Superior temporal gyrus (tissue), 1 donor: Measurements from ENCODE around the gene ROR2.
A peak's percentile ranks its signal among the peaks of the same experiment; 100 is the strongest.
"Not testable (repeated sequence)": the region's sequence is repeated elsewhere in the genome, so short reads cannot be mapped to it uniquely, and the experiment has no call there.

Experiments
- DNase-seq: peaks from one replicate; pipeline ENCODE4 v3.0.0-alpha.2; 2016; ENCODE audit errors: extremely low spot score

ROR2 gene

DNA sequence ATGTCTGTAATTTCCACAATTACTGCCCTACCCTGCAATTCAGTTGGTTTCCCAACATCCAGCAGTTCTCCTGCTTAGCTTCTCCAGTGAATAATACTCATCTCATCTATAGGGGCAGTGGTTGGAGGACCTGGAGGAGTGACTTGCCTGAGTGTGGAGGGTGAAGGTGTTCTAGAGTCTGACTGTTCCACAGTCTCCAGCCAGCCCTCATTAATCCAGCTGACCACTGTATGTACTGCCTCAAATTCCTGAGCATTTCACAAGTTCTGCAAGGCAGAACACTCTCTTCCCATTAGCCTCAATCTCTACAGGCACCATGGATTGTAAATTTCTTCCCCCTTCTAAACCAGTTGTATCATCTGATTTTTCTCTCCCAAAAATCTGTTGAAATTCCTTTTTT lies 379.0 kb downstream of the ROR2 start:
- no peak for DNase-seq

DNA sequence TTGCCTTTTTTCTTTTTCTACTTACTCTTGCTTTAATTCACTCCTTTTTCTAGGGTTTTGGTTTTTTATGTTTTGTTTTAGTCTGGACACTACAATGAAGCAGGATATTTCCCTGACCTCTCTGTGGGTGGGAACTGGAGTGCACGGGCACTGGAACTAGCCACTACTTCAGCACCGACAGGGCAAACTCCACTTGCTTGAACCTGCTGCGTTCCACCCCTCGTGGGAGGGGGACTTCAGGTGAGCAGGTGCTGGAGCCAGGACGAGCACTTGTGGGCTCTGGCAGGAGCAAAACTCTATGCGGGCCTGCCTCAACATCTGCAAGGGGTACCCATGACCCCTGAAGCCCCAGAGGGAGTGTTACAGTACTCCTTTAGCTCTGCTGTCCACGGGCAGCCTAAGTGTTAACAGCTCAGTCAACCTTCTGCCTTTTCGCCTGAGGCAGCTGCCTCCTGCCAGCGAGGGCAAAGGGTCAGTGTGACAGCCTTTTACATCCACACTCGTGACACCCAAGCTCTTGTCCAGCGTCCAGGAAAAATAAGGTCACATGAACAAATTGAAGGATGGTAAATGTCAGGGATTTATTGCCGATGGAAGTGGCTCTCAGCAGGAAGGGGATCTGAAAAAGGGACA lies 382.3 kb downstream of the ROR2 start:
- DNase-seq: no peak

DNA sequence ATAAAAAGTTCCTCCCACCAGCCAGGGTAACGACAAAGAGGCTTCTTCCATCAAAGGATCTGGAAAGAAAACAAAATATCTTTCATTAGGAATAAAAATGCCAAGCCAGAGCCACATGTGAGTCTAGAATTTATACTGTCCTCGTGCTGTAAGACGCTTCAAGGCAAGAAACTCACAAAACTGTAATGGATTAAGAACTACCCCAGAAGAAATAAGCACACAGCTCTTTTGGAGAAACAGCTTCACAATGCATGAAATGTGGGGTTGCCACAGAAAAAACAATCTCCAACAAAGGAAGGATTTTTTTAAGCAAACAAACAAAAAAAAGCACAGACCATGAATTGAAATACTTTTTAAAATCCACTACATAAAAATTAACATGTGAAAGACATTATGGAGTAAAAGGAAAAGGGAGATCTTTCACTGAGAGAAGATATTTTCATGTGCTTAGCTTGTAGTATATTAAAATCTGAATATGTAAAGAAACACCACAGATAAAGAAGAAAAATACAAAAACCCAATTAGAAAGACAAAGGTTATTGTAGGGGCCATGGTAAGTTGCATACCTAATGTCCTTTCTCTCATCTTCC lies 385.9 kb downstream of the ROR2 start:
- DNase-seq: no peak

DNA sequence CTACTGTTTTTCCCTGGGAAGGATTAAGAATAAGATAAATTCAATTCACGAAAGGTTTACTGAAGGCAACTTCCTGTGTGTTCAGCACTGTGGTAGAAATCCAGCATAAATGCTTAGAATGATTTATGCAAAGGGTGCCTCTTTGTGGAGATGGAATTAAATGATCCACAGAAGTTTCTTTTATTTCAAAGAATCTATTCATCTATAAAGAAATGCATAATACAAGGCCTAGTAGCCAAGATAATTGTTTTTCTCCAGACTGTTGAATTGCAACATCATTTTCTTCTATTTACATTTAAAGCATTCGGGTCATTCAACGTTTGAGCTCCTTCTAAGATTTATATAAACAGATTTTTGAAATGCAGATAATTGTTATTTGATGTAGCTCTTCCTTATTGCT lies 387.6 kb downstream of the ROR2 start:
- peak; percentile 32 for DNase-seq

DNA sequence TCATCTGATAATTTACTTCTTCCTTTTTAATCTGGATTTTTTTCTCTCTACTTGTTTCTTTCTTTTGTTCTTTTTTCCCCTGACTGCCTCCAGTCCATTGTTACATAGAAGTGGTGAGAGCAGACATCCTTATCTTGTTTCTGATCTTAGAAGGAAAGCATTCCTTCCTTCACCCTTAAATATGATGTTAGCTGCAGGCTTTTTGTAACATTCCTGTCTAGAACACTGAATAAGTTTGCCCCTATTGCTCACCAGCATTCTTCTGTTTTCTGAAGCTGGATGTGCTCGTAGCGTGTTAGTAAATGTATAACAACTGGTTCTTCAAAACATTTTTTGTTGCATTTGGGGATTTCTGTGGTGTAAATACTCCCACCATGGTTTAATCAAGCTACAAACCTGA lies 389.7 kb downstream of the ROR2 start:
- no peak for DNase-seq

DNA sequence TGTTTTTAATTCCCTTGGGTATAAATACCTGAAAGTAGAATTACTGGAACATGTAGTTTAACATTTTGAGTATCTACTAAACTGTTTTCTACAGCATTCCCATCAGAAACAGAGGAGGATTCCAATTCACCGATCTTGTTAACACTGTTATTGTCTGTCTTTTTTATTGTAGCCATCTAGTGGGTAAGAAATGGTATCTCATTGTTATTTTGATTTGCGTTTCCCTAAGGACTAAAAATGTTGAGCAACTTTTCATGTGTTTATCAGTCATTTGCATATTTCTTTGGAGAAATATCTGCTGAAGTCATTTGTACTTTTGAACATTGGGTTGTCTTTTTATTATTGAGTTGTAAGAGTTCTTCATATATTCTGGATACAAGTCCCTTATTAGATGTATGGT lies 391.1 kb downstream of the ROR2 start:
- no peak for DNase-seq

DNA sequence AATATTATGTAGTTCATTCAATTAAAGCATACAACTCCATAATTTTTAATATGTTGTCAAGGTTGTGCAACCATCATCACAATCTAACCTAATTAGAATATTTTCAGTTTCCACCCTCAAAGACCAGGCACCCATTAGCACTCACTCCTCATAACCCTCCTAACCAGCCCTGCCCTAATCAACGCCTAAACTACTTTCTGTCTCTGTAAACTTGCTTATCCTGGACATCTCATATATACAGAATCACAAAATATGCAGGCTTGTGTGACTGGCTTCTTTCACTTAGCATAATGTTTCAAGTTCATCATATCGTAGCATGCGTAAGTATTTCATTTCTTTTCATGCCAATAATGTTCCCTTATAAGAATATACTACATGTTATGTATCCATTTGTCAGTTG lies 391.6 kb downstream of the ROR2 start:
- DNase-seq: no peak

DNA sequence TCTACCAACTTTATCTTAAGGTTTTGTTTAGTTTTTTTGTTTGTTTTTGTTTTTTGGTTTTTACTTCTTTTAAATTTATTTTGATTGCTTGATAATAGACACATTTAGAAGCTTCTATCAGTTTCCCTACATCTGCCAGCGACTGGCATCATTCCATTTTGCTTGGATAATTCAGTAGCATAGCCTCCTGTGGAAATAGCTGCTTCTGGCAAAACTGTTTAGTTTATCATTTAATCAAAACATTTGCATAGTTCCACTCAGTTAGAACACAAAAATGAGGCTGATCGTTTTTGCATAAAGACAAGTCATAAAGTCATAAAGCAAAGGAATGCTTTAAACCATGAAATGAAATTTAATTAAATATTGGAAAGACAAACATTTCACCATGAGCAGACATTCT lies 392.7 kb downstream of the ROR2 start:
- no peak for DNase-seq

DNA sequence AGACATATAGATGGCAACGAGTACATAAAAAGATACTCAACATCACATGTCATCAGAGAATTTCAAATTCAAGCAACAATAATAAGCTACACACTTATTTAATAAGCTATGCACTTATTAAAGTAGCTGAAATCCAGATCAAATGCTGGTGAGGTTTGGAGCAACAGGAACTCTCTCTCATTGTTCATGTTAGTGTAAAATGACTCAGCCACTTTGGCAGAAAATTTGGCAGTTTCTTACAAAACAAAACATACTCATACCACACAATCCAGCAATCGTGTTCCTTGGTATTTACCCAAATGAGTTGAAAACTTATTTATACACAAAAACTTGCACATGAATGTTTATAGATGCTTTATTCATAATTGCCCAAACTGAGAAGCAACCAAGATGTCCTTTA lies 394.9 kb downstream of the ROR2 start:
- no peak for DNase-seq

DNA sequence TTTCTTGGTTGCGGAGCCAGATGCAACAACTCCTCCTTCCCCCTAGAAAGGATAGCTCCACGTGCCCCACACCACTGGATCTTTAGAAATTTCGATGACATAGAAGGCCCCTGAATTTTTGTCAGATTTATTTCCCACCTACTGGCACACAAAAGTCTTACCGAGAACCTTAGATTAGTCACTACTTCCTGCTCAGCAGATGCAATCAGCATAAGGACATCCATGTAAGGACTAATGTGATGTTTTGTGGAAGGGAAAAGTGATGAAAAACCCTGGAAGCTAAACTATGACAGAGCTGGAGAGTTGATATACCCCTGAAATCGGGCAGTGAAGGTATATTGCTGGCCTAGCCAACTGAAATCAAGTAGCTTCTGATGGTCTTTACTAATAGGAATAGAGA lies 400.9 kb downstream of the ROR2 start:
- DNase-seq: no peak

DNA sequence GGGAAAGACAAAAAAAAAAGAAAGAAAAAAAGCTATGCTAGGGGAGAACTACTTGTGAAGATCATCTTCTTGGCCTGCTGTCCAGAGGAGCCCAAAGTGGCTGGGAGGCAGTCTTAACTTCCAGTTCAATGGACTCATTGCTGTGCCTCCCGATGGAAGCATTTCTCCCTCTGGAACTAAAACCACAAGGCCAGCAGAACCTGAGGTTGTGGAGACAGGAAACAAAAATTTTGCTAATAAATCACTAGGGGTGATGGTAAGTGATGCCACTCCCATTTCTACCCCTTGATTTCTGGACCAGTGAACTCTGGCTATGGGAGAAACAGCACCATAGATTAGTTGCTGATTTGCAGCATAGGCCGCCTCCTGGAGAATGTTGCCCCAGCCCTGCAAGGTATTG lies 402.9 kb downstream of the ROR2 start:
- no peak for DNase-seq

DNA sequence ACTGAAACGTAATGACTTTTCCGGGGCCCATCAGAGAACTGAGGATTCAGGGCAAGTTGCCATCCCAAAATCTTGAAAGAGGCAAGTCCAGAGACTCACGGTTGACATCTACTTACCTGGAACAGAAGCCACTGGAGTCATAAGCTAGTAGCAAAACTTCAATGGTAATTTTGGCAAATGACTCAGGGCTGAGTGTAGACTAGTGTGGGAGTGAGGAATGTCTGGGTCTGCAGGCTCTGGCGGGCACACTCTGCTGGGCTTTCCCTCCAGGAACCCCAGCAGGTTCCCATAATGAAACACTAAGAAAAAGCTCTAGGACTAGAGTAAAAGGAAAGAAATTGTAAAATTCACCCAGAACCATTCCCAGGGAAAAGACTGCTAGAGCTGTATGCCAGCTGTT lies 403.5 kb downstream of the ROR2 start:
- no peak for DNase-seq

DNA sequence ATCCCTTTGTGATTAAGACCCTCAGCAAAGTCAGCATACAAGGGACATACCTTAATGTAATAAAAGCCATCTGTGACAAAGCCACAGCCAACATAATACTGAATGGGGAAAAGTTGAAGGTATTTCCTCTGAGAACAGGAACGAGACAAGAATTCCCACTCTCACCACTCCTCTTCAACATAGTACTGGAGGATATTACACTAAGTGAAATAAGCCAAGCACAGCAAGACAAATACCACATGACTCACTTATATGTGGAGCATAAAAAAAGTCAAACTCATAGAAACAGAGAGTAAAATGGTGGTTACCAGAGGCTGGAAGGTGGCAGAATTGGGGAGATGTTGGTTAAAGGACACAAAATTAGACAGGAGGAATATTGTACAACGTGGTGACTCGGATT lies 408.3 kb downstream of the ROR2 start:
- DNase-seq: no peak

DNA sequence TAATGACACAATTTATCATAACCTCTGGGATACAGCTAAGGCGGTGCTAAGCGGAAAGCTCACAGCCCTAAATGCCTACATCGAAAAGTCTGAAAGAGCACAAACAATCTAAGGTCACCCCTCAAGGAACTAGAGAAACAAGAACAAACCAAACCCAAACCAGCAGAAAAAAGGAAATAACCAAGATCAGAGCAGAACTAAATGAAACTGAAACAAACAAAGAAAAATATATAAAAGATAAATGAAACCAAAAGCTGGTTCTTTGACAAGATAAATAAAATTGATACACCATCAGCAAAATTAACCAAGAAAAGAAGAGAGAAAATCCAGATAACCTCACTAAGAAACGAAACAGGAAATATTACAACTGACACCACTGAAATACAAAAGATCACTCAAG lies 409.5 kb downstream of the ROR2 start:
- DNase-seq: not testable (repeated sequence)

DNA sequence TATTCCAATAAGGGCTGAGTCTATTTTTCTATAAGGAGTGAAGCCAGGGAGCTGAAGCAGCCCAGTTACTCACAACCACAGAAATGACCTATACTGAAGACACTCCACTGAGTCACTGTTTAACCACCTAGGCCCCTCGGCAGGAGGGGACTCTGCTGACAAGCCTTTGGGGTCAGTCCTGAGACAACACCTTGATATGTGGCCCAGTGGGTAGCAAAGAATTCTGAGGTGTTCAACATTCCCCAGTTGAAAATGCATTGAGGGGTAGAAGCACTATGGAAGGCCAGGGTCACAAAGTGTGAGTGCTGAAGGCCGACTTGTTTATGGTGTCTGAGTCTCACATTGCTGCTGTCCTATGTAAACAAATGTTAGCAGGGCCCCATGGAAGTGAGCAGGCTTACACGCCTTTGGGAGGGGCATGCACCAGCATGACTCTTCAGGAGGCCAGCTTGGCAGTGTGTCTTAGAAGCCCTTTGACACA lies 413.8 kb downstream of the ROR2 start:
- DNase-seq: no peak

DNA sequence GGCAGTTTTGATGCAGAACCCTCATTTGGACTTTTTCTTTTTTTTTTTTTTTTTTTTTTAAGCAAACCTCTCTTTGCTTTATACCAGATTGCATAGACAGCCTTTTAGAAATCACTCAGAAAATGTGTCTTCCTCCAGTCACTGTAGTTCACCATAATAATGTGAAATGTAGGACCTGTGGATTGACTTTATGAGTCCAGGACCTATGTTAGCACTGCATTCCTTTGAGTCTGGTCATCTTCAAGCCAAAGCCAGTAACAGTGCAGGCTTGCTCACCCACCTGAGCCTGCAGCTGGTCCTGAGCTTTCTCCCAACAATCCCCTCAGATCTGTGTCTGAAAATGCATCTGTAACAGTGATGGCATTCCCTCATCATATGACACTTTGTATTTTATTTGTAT lies 415.7 kb downstream of the ROR2 start:
- no peak for DNase-seq

DNA sequence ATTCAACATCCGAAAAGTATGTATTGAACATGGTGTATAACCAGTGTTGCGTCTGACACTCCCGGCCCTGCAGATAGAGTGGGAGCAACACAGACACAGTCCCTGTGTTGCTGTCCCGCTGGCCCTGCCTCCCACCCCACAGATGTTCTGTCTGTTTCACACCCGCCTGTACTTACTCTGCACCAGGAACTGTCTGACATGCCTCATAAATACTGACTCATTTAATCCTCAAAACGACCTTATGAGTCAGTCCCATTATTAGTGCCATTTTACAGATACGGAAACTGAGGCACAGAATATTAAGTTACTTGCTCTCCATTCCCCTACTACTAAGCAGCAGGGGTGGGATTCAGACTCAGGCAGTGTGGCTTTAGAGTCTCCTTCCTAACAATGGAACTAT lies 416.6 kb downstream of the ROR2 start:
- no peak for DNase-seq

DNA sequence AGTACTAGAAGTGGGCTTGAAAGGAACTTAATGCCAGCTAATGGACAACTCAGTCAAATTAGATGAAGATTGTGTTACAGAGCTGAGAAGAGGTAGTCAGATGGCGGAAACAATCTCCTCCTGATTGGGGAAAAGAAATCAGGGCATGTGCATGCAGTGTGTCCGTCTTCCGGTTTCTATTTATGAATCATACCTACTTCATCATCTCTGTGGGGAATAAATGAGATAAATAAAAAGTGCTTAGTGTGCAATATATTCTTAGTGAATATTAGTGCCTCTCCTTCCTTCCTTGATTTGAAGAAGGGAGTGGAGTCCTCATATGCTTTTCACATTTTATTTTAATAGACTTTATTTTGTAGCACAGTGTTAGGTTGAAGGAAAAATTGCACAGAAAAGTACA lies 417.7 kb downstream of the ROR2 start:
- no peak for DNase-seq

DNA sequence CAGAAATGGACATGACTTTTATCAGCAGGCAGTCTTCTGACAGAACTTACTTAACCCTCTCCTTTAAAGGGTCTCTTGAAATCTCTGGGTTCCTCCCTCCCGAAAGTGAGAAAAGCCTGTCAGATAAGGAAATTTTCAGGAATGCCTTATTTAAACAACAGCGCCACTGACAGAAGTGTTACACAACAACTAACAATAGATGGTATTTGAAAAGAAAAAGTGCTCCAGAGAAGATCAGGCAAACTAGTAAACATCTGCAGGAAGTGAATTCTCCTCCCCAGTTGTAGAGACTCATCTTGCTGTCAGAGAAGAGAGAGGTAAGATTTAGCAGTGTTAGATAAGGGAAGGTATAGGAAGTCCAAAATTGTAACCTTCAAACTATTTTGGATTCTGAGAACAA lies 419.2 kb downstream of the ROR2 start:
- DNase-seq: no peak

DNA sequence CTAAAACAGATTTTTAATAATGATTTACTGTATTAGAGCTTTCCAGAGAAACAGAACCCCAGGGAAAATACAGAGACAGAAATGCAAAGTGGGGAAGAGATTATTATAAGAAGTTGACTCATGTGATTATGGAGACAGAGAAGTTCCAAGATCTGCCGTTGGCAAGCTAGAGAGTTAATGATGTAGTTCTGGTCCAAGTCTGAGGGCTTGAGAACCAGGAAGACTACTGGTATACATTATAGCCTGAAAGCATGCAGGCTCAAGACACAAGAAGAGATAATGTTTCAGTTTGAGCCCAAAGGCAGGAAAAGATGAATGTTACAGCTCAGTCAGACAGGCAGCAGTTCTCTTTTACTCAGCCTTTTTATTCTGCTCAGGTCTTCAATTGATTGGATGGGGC lies 427.5 kb downstream of the ROR2 start:
- no peak for DNase-seq

DNA sequence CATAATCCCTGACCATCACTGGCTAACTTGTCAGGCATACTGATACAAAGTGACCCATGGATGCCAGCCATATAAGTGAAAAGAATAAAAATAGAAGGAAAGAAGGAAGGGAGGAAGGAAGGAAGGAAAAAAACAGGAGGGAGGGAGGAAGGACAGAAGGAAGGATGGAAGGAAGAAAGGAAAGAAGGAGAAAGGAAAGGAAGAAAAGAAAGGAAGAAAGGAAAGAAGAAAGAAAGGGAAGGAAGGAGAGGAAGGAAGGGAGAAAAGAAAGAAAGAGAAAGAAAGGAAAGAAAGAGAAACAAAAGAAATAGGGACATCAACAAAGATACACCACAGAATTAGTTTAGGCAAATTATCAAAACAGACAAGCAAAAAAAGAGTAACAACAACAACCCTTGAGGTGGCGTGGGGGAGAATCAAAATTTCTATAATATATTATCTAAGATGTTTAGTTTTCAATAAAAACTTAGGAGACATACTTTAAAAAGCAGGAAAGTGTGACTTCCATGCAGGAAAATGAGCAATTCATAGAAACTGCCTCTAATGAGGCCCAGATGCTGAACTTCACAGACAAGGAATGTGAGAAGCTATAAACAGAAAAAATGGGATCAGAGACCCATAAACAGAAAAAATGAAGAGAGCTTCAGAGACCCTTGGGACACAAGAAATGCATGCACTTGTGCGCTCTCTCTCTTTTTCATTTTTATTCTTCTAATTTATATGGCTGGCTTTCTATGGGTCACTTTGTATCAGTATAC lies 430.3 kb downstream of the ROR2 start:
- no peak for DNase-seq

DNA sequence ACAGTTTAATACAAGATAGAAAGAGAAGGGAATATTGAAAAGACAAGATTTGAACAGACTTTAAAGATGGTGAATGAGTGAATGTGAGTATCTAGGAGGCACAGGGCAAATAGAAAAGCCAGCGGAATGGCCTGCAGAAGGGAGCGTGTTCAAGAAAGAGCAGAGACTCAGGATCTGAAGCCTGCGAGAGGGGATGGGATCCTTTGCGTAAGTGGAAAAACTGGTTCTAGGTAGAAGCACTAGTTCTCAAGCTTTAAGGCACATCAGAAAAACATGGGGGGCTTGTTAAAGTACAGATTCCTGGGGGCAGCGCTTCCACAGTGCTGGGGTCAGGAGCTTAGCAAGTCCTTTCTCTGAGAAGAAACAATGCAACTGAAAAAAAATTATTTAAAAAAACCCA lies 431.6 kb downstream of the ROR2 start:
- DNase-seq: no peak

DNA sequence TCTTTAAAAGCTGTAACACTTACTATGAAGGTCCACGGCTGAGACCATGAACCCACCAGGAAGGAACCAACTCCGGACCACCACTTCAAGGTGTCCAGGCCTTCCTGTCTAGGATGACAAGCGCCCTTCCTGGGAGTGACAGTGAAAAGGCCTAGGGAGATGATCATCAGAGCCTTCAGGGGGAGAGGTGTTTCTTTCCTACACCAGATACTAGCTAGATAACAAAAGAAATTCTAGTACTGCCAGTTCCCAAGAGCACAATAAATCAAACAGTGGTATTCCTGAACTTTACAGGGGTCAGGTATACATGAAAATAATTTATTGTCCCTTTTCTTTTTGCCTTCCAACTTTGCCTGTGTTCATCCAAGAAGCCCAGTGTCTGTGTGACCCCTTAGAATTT lies 432.2 kb downstream of the ROR2 start:
- no peak for DNase-seq
